ENCODE results near the gene FOXG1.

FOXG1 gene

DNA sequence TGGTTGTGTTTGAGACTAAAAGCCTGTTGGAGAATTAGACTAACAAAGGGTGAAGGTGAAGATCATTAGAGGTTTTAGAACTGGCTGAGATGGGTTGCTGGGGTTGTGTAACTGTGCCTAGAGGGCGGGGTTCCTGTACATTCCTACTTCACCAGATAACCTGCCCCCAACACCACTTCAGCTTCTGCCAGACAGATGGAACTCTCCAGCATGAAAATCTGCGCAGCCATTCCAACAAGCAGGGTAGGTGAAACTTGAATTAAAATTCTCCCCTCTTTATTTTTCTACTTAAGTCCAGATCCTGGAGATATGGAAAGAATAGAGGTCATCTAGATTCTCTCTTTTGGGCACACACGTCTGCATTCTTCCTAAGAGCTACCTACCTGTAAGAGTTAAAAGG lies 6.0 kb downstream of the FOXG1 start:
- DNase-seq: no peak
- CTCF ChIA-PET: interaction anchor here (0.8 to 1.0 kb wide), 2 partner anchors 15 to 26 kb away, joined by 3 to 5 read pairs; no protein-coding TSS in a partner anchor
- 40% methylated on average over 1 of the region's 3 CpGs for WGBS (ENCODE audit: insufficient coverage)
- POLR2A ChIA-PET: no interaction called here
- H3K27me3 ChIP-seq (replicated peaks in 2 of 5; ENCODE audit: control insufficient read depth in 4 of 5, insufficient read depth in 5 of 5, low read length in 4 of 5): peaks cover 41 to 96% (median 57%) of the 10 kb centered on the region in 5 experiments
- H3K27ac ChIP-seq (ENCODE audit: insufficient read depth in 1 of 2, low read depth in 1 of 2, low read length in 2 of 2, poor library complexity in 1 of 2, severe bottlenecking in 2 of 2): no peak overlapping the region
- no peaks in the 10 kb centered on the region for H3K36me3 ChIP-seq (ENCODE audit: control insufficient read depth in 4 of 4, insufficient read depth in 4 of 4, low read length in 3 of 4)
- no peaks in the 10 kb centered on the region for H3K4me1 ChIP-seq (ENCODE audit: control extremely low read depth in 1 of 4, control insufficient read depth in 4 of 4, insufficient read depth in 4 of 4, low read length in 3 of 4)
- H3K9me3 ChIP-seq (ENCODE audit: control extremely low read depth in 1 of 5, control insufficient read depth in 4 of 5, insufficient read depth in 2 of 5, low read depth in 1 of 5, low read length in 4 of 5): peaks cover 3 to 9% (median 6%) of the 10 kb centered on the region in 5 experiments
- no peak overlapping the region for H3K4me3 ChIP-seq (ENCODE audit: control insufficient read depth in 1 of 7, extremely low read depth in 1 of 7, insufficient read depth in 4 of 7, low read depth in 2 of 7, low read length in 6 of 7)

DNA sequence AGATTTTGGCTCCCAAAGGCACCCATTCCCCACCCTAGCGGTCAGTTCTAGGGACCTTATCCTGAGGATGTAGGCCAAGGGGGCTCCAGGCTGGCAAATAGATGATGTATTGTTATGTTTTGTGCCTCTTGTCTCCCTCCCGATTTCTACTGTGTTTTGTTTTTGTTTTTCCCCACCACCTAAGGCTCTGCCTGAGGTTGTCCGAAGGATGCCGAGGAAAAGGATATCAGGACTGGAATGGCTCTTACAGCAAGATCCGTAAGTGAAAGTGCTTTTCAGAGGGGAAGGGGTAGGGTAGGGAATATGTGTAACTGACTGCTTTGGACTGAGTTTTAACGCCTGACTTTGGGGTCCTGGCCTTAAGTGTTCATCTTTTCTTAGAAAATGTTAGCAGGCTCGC lies 6.6 kb downstream of the FOXG1 start:
- Histone ChIP-seq H3K9me3 (ENCODE audit: control extremely low read depth in 1 of 5, control insufficient read depth in 4 of 5, insufficient read depth in 2 of 5, low read depth in 1 of 5, low read length in 4 of 5) (peaks cover 2 to 9% (median 3%) of the 10 kb centered on the region in 5 experiments), H3K27ac (ENCODE audit: insufficient read depth in 1 of 2, low read depth in 1 of 2, low read length in 2 of 2, poor library complexity in 1 of 2, severe bottlenecking in 2 of 2) (no peak overlapping the region), H3K4me1 (ENCODE audit: control extremely low read depth in 1 of 4, control insufficient read depth in 4 of 4, insufficient read depth in 4 of 4, low read length in 3 of 4) (no peaks in the 10 kb centered on the region), H3K36me3 (ENCODE audit: control insufficient read depth in 4 of 4, insufficient read depth in 4 of 4, low read length in 3 of 4) (no peaks in the 10 kb centered on the region), H3K4me3 (ENCODE audit: control insufficient read depth in 1 of 7, extremely low read depth in 1 of 7, insufficient read depth in 4 of 7, low read depth in 2 of 7, low read length in 6 of 7) (no peak overlapping the region), H3K27me3 (replicated peaks in 2 of 5; ENCODE audit: control insufficient read depth in 4 of 5, insufficient read depth in 5 of 5, low read length in 4 of 5) (peaks cover 37 to 96% (median 58%) of the 10 kb centered on the region in 5 experiments)
- DNase-seq: peak in 1 of 3 donors; percentile 10
- 13% methylated on average over 2 of the region's 7 CpGs for WGBS (ENCODE audit: insufficient coverage)
- ChIA-PET POLR2A (no interaction called here), CTCF (interaction anchor here (1.0 kb wide), 2 partner anchors 12 to 16 kb away, joined by 3 read pairs; no protein-coding TSS in a partner anchor)

DNA sequence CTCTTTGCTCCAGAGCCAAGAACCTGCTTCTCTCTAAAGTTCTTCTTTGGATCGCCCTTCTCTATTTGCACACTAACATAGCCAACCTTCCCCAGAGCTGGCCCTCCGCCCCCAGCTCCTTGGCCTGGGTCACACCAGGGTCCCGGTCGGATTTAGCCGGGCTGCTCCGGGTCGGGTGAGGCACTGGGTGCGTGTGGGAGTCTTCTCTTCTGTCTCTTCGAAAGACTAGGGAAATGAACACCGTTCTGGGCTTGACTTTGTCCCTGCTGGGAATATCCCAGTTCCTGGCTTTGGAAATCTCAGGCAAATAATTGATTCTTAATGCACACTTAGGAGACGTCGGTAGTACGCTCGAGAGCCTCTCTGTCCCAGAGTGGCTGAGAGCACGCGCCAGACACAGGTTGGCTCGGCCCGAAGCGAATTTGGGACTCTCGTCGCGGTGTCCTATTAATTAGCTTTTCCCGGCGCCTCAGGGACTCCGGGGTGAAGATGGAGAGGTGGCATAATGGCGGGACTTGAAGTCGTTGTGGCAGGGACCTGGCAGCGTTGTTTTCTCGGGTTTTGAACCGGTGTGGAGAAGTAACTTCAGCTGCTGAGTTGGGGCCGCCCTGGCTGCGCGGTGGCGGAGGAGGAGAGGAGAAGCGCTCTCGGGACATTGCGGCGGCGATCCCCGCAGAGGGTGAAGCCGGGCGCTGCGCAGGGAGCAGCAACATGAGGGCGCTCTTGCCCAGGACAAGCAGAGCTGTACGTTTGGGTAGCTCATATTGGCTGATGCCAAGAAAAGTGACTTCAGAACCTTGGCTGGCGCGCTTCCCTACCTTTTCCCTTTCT lies 7.5 kb downstream of the FOXG1 start:
- no peak overlapping the region for H3K4me3 ChIP-seq (ENCODE audit: control insufficient read depth in 1 of 7, extremely low read depth in 1 of 7, insufficient read depth in 4 of 7, low read depth in 2 of 7, low read length in 6 of 7)
- DNase-seq: peak in 1 of 3 donors; percentile 15
- CTCF ChIA-PET: interaction anchor here (0.6 to 1.0 kb wide), 2 partner anchors 13 to 15 kb away, joined by 3 read pairs; no protein-coding TSS in a partner anchor

DNA sequence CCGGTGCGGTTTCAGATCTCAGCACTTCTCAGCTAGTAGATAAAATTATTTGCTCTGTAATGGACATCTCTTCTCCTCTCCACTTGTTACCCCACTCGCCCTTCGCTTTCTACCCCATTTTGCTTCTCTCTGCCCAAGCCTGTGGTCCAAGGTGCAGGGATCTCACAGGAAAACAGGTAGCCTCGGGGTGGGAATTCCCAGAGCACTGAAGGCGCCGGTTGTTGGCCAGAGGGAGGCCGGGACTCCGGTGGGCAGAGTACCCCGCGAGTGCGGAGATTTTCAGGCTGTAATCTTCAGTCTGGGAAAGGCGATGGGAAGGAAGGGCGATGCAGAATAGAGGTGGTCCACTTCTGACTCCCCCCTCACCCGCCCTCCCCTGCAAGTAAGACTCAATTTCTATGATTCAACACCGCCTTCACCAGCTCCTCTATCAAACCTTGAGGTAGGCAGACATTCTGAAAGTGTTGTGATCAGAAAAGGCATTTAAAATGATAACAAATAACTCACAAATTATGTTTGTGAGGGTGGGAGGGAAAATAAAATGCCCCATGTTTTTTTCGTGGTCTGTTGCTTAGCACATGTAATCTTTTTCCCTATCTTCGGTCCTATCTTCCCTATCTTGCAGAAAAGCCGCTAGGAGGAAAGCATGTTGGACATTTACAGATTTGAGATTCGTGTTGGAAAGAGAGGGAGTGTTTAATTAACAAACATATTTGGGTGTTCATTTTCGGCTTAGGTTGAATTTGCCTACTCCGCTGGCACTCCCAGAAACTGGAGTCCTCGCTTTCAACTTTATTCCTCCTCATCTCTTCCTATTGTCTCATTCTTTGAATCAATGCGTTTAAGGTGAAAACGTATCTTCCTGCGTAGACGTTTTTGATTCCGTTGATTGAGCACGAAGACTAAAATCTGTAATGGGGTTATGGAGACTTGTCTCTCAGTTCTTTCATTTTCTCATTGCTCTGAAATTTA lies 8.5 kb downstream of the FOXG1 start:
- H3K36me3 ChIP-seq (ENCODE audit: control insufficient read depth in 4 of 4, insufficient read depth in 4 of 4, low read length in 3 of 4): no peaks in the 10 kb centered on the region
- H3K27ac ChIP-seq (ENCODE audit: insufficient read depth in 1 of 2, low read depth in 1 of 2, low read length in 2 of 2, poor library complexity in 1 of 2, severe bottlenecking in 2 of 2): no peak overlapping the region
- 2% methylated on average over 15 of the region's 29 CpGs for WGBS (ENCODE audit: insufficient coverage)
- H3K4me3 ChIP-seq (ENCODE audit: control insufficient read depth in 1 of 7, extremely low read depth in 1 of 7, insufficient read depth in 4 of 7, low read depth in 2 of 7, low read length in 6 of 7): no peak overlapping the region
- peaks cover 0 to 7% (median 0%) of the 10 kb centered on the region in 5 experiments for H3K9me3 ChIP-seq (ENCODE audit: control extremely low read depth in 1 of 5, control insufficient read depth in 4 of 5, insufficient read depth in 2 of 5, low read depth in 1 of 5, low read length in 4 of 5)
- no peak for DNase-seq
- peaks cover 31 to 96% (median 60%) of the 10 kb centered on the region in 5 experiments for H3K27me3 ChIP-seq (replicated peaks in 2 of 5; ENCODE audit: control insufficient read depth in 4 of 5, insufficient read depth in 5 of 5, low read length in 4 of 5)
- POLR2A ChIA-PET: no interaction called here
- no peaks in the 10 kb centered on the region for H3K4me1 ChIP-seq (ENCODE audit: control extremely low read depth in 1 of 4, control insufficient read depth in 4 of 4, insufficient read depth in 4 of 4, low read length in 3 of 4)
- CTCF ChIA-PET: no interaction called here

More for the DNA sequence above, 7.5 kb downstream of the FOXG1 start:
- no peaks in the 10 kb centered on the region for H3K4me1 ChIP-seq (ENCODE audit: control extremely low read depth in 1 of 4, control insufficient read depth in 4 of 4, insufficient read depth in 4 of 4, low read length in 3 of 4)
- POLR2A ChIA-PET: no interaction called here
- no peaks in the 10 kb centered on the region for H3K36me3 ChIP-seq (ENCODE audit: control insufficient read depth in 4 of 4, insufficient read depth in 4 of 4, low read length in 3 of 4)
- H3K27ac ChIP-seq (ENCODE audit: insufficient read depth in 1 of 2, low read depth in 1 of 2, low read length in 2 of 2, poor library complexity in 1 of 2, severe bottlenecking in 2 of 2): no peak overlapping the region
- WGBS (ENCODE audit: insufficient coverage): 5% methylated on average over 43 of the region's 47 CpGs
- peaks cover 0 to 7% (median 0%) of the 10 kb centered on the region in 5 experiments for H3K9me3 ChIP-seq (ENCODE audit: control extremely low read depth in 1 of 5, control insufficient read depth in 4 of 5, insufficient read depth in 2 of 5, low read depth in 1 of 5, low read length in 4 of 5)
- H3K27me3 ChIP-seq (replicated peaks in 2 of 5; ENCODE audit: control insufficient read depth in 4 of 5, insufficient read depth in 5 of 5, low read length in 4 of 5): peaks cover 32 to 96% (median 59%) of the 10 kb centered on the region in 5 experiments

DNA sequence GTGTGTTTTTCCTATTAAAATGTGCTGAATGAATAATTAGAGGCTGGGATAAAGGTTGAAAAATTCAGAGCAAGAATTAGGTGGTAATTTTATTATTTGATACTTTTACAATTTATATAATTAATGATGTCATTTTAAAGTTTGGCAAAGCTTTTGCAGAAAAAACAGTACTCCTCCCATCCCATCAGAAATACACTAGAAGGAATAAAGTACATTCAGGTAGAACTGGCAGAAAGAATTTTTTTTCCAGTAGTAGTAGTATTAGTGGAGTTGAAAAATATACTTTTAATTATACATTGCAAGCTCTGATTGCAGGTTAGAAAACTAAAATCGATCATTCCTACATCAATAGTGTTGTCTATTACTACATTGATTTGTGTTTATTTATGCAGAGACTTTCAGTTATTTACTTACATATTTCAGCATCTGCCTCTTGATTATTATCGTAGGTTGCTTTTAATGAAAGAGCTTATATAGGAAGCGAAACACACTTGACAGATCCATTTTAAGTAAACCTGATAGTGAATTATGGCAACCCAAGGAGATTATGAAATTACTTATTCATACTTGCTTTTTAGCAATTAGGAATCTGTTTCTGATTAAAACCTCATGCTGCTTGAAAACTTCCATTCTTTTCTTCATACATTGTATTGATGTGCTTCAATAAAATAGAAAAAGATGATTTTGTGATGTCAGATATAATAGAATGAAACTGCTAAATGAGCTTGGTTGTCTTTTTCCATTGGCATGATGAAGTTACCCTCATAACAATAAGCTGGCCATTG lies 10.1 kb downstream of the FOXG1 start:
- DNase-seq: no peak
- ChIA-PET CTCF (interaction anchor here (1.2 kb wide), 1 partner anchor 20 kb away, joined by 4 read pairs; no protein-coding TSS in a partner anchor), POLR2A (no interaction called here)
- Histone ChIP-seq H3K4me1 (ENCODE audit: control extremely low read depth in 1 of 4, control insufficient read depth in 4 of 4, insufficient read depth in 4 of 4, low read length in 3 of 4) (no peaks in the 10 kb centered on the region), H3K4me3 (ENCODE audit: control insufficient read depth in 1 of 7, extremely low read depth in 1 of 7, insufficient read depth in 4 of 7, low read depth in 2 of 7, low read length in 6 of 7) (no peak overlapping the region), H3K27me3 (replicated peaks in 2 of 5; ENCODE audit: control insufficient read depth in 4 of 5, insufficient read depth in 5 of 5, low read length in 4 of 5) (peaks cover 29 to 95% (median 53%) of the 10 kb centered on the region in 5 experiments), H3K9me3 (ENCODE audit: control extremely low read depth in 1 of 5, control insufficient read depth in 4 of 5, insufficient read depth in 2 of 5, low read depth in 1 of 5, low read length in 4 of 5) (peaks cover 0 to 7% (median 0%) of the 10 kb centered on the region in 5 experiments), H3K36me3 (ENCODE audit: control insufficient read depth in 4 of 4, insufficient read depth in 4 of 4, low read length in 3 of 4) (no peaks in the 10 kb centered on the region), H3K27ac (ENCODE audit: insufficient read depth in 1 of 2, low read depth in 1 of 2, low read length in 2 of 2, poor library complexity in 1 of 2, severe bottlenecking in 2 of 2) (no peak overlapping the region)
- no CpG with 5 or more reads among the region's 3 CpGs for WGBS (ENCODE audit: insufficient coverage)

DNA sequence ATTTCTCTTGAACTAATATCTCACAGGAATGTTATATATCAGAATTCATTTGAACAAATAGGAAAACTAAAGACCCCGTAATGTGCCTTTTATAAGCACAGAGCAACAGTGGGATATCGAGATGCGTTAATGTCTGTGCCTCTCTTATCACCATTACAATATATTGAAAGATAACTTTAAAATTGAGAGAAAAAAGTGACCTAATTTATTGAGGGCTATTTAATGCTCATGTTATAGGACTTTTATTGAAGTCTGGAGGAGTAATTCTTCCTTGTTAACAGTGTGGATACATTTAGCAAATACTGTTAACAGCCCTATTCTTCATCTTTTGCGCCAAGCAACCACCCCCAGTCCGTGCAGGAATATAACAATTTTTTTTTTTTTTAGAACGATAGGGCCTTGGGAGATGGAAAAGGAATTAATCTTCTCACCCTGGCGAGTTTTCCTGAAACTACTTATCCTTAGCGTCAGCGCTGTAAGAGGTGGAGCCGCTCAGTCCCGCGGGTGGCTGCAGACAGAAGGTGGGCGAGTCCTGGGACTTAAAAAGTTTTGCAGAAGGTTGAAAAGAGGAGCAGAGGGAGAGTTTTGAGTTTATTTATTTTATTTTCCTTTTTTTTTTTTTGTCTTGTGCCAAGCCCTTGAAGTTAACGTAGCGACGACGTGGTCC lies 11.0 kb downstream of the FOXG1 start:
- Histone ChIP-seq H3K4me3 (ENCODE audit: control insufficient read depth in 1 of 7, extremely low read depth in 1 of 7, insufficient read depth in 4 of 7, low read depth in 2 of 7, low read length in 6 of 7) (no peak overlapping the region), H3K27ac (ENCODE audit: insufficient read depth in 1 of 2, low read depth in 1 of 2, low read length in 2 of 2, poor library complexity in 1 of 2, severe bottlenecking in 2 of 2) (no peak overlapping the region), H3K36me3 (ENCODE audit: control insufficient read depth in 4 of 4, insufficient read depth in 4 of 4, low read length in 3 of 4) (no peaks in the 10 kb centered on the region), H3K9me3 (ENCODE audit: control extremely low read depth in 1 of 5, control insufficient read depth in 4 of 5, insufficient read depth in 2 of 5, low read depth in 1 of 5, low read length in 4 of 5) (peaks cover 0 to 7% (median 0%) of the 10 kb centered on the region in 5 experiments), H3K27me3 (replicated peaks in 2 of 5; ENCODE audit: control insufficient read depth in 4 of 5, insufficient read depth in 5 of 5, low read length in 4 of 5) (peaks cover 30 to 96% (median 51%) of the 10 kb centered on the region in 5 experiments), H3K4me1 (ENCODE audit: control extremely low read depth in 1 of 4, control insufficient read depth in 4 of 4, insufficient read depth in 4 of 4, low read length in 3 of 4) (no peaks in the 10 kb centered on the region)
- no peak for DNase-seq
- 0% methylated on average over 1 of the region's 17 CpGs for WGBS (ENCODE audit: insufficient coverage)
- CTCF ChIA-PET: no interaction called here
- POLR2A ChIA-PET: no interaction called here
